Measurements from ENCODE around the gene PNPLA6. TPM values are rescaled to one million over a fixed set of nuclear protein-coding genes. Genes with fewer than 3 reads are reported as not detected.

PNPLA6 gene
- total and polyA plus RNA-seq, 2 experiments from 2014 or later, result 66.6 to 135 TPM

- Histone ChIP-seq H3K27me3 (ENCODE audit: insufficient read depth) (no peaks in the 10 kb centered on the region), H3F3A (replicated peaks; ENCODE audit: low read depth) (peaks cover 5% of the 10 kb centered on the region; the same call in 1 of the 2 replicates), H3K4me1 (ENCODE audit: insufficient read depth) (no peaks in the 10 kb centered on the region), H3K79me2 (replicated peaks; ENCODE audit: insufficient read depth) (no peaks in the 10 kb centered on the region), H3K4me3 (no peak overlapping the region), H3K9me2 (ENCODE audit: insufficient read depth) (no peaks in the 10 kb centered on the region), H3K4me2 (no peak overlapping the region), H3K36me3 (ENCODE audit: insufficient read depth) (no peaks in the 10 kb centered on the region), H3K27ac (ENCODE audit: low read depth) (no peak overlapping the region), H2AFZ (no peak overlapping the region), H4K20me1 (replicated peaks; ENCODE audit: insufficient read depth) (no peaks in the 10 kb centered on the region)
- no peak for ATAC-seq
- H3K27ac Mint-ChIP-seq, result no peak overlapping the region
- no peaks in the 10 kb centered on the region; the same call in 2 of the 3 replicates for H3K9me3 Mint-ChIP-seq
- TF ChIP-seq, protein P1, sequence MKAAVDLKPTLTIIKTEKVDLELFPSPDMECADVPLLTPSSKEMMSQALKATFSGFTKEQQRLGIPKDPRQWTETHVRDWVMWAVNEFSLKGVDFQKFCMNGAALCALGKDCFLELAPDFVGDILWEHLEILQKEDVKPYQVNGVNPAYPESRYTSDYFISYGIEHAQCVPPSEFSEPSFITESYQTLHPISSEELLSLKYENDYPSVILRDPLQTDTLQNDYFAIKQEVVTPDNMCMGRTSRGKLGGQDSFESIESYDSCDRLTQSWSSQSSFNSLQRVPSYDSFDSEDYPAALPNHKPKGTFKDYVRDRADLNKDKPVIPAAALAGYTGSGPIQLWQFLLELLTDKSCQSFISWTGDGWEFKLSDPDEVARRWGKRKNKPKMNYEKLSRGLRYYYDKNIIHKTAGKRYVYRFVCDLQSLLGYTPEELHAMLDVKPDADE (IDR thresholded peaks at IDR 0.05), result no peak
- TF ChIP-seq NANOG (IDR thresholded peaks at IDR 0.05; ENCODE audit: borderline replicate concordance), result no peak
- no peak for DNase-seq (ENCODE audit: low spot score)
- H3K4me1 Mint-ChIP-seq, result no peaks in the 10 kb centered on the region; the same call in 2 of the 3 replicates
- peaks cover 6% of the 10 kb centered on the region for H3K36me3 Mint-ChIP-seq (ENCODE audit: low read depth)
- no peak overlapping the region for H3K4me3 Mint-ChIP-seq
- H3K27me3 Mint-ChIP-seq (ENCODE audit: insufficient read depth, low read depth, poor library complexity), result peaks cover 2% of the 10 kb centered on the region
Observed at GRCh38 chr19:7529246-7529600, 6.3 kb upstream of the PNPLA6 start.

- peaks cover 5% of the 10 kb centered on the region; the same call in 1 of the 2 replicates for H3F3A ChIP-seq (replicated peaks; ENCODE audit: low read depth)
- H3K36me3 Mint-ChIP-seq (ENCODE audit: low read depth), result peaks cover 6% of the 10 kb centered on the region
- TF ChIP-seq ZNF331 (CRISPR knock-in tag; IDR thresholded peaks at IDR 0.05; ENCODE audit: low read depth), result no peak
- TF ChIP-seq, protein P2, sequence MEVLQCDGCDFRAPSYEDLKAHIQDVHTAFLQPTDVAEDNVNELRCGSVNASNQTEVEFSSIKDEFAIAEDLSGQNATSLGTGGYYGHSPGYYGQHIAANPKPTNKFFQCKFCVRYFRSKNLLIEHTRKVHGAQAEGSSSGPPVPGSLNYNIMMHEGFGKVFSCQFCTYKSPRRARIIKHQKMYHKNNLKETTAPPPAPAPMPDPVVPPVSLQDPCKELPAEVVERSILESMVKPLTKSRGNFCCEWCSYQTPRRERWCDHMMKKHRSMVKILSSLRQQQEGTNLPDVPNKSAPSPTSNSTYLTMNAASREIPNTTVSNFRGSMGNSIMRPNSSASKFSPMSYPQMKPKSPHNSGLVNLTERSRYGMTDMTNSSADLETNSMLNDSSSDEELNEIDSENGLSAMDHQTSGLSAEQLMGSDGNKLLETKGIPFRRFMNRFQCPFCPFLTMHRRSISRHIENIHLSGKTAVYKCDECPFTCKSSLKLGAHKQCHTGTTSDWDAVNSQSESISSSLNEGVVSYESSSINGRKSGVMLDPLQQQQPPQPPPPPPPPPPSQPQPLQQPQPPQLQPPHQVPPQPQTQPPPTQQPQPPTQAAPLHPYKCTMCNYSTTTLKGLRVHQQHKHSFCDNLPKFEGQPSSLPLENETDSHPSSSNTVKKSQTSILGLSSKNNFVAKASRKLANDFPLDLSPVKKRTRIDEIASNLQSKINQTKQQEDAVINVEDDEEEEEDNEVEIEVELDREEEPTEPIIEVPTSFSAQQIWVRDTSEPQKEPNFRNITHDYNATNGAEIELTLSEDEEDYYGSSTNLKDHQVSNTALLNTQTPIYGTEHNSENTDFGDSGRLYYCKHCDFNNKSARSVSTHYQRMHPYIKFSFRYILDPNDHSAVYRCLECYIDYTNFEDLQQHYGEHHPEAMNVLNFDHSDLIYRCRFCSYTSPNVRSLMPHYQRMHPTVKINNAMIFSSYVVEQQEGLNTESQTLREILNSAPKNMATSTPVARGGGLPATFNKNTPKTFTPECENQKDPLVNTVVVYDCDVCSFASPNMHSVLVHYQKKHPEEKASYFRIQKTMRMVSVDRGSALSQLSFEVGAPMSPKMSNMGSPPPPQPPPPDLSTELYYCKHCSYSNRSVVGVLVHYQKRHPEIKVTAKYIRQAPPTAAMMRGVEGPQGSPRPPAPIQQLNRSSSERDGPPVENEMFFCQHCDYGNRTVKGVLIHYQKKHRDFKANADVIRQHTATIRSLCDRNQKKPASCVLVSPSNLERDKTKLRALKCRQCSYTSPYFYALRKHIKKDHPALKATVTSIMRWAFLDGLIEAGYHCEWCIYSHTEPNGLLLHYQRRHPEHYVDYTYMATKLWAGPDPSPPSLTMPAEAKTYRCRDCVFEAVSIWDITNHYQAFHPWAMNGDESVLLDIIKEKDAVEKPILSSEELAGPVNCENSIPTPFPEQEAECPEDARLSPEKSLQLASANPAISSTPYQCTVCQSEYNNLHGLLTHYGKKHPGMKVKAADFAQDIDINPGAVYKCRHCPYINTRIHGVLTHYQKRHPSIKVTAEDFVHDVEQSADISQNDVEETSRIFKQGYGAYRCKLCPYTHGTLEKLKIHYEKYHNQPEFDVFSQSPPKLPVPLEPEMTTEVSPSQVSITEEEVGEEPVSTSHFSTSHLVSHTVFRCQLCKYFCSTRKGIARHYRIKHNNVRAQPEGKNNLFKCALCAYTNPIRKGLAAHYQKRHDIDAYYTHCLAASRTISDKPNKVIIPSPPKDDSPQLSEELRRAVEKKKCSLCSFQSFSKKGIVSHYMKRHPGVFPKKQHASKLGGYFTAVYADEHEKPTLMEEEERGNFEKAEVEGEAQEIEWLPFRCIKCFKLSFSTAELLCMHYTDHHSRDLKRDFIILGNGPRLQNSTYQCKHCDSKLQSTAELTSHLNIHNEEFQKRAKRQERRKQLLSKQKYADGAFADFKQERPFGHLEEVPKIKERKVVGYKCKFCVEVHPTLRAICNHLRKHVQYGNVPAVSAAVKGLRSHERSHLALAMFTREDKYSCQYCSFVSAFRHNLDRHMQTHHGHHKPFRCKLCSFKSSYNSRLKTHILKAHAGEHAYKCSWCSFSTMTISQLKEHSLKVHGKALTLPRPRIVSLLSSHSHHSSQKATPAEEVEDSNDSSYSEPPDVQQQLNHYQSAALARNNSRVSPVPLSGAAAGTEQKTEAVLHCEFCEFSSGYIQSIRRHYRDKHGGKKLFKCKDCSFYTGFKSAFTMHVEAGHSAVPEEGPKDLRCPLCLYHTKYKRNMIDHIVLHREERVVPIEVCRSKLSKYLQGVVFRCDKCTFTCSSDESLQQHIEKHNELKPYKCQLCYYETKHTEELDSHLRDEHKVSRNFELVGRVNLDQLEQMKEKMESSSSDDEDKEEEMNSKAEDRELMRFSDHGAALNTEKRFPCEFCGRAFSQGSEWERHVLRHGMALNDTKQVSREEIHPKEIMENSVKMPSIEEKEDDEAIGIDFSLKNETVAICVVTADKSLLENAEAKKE (CRISPR knock-in tag; IDR thresholded peaks at IDR 0.05), result no peak
- TF ChIP-seq JUNB (IDR thresholded peaks at IDR 0.05; ENCODE audit: unreplicated experiment), result no peak
- TF ChIP-seq, protein P3, sequence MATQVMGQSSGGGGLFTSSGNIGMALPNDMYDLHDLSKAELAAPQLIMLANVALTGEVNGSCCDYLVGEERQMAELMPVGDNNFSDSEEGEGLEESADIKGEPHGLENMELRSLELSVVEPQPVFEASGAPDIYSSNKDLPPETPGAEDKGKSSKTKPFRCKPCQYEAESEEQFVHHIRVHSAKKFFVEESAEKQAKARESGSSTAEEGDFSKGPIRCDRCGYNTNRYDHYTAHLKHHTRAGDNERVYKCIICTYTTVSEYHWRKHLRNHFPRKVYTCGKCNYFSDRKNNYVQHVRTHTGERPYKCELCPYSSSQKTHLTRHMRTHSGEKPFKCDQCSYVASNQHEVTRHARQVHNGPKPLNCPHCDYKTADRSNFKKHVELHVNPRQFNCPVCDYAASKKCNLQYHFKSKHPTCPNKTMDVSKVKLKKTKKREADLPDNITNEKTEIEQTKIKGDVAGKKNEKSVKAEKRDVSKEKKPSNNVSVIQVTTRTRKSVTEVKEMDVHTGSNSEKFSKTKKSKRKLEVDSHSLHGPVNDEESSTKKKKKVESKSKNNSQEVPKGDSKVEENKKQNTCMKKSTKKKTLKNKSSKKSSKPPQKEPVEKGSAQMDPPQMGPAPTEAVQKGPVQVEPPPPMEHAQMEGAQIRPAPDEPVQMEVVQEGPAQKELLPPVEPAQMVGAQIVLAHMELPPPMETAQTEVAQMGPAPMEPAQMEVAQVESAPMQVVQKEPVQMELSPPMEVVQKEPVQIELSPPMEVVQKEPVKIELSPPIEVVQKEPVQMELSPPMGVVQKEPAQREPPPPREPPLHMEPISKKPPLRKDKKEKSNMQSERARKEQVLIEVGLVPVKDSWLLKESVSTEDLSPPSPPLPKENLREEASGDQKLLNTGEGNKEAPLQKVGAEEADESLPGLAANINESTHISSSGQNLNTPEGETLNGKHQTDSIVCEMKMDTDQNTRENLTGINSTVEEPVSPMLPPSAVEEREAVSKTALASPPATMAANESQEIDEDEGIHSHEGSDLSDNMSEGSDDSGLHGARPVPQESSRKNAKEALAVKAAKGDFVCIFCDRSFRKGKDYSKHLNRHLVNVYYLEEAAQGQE (IDR thresholded peaks at IDR 0.05; ENCODE audit: unreplicated experiment), result no peak
- TF ChIP-seq NANOG (IDR thresholded peaks at IDR 0.05; ENCODE audit: borderline replicate concordance), result no peak
- TF ChIP-seq CTCF (conservative IDR thresholded peaks at IDR 0.05; ENCODE audit: low read depth in 2 of 2), result no peak
Observed at GRCh38 chr19:7529610-7530490, 5.7 kb upstream of the PNPLA6 start.

More at GRCh38 chr19:7529610-7530490, 5.7 kb upstream of the PNPLA6 start:
- Mint-ChIP-seq H3K4me3 (no peak overlapping the region), H3K4me1 (no peaks in the 10 kb centered on the region; the same call in 2 of the 3 replicates), H3K27me3 (ENCODE audit: insufficient read depth, low read depth, poor library complexity) (peaks cover 5% of the 10 kb centered on the region), H3K27ac (no peak overlapping the region), H3K9me3 (no peaks in the 10 kb centered on the region; the same call in 2 of the 3 replicates)
- Histone ChIP-seq H3K27ac (ENCODE audit: low read depth) (no peak overlapping the region), H3K4me3 (no peak overlapping the region), H3K9me2 (ENCODE audit: insufficient read depth) (no peaks in the 10 kb centered on the region), H3K36me3 (ENCODE audit: insufficient read depth) (no peaks in the 10 kb centered on the region), H3K27me3 (ENCODE audit: insufficient read depth) (no peaks in the 10 kb centered on the region), H4K20me1 (replicated peaks; ENCODE audit: insufficient read depth) (no peaks in the 10 kb centered on the region), H3K4me1 (ENCODE audit: insufficient read depth) (no peaks in the 10 kb centered on the region), H3K79me2 (replicated peaks; ENCODE audit: insufficient read depth) (no peaks in the 10 kb centered on the region), H3K4me2 (no peak overlapping the region), H2AFZ (no peak overlapping the region)
- no peak for ATAC-seq
- no peak for DNase-seq (ENCODE audit: low spot score)
